A673 (cell line): Measurements from ENCODE around the gene SPTA1. TPM values are rescaled to one million over a fixed set of nuclear protein-coding genes. Genes with fewer than 3 reads are reported as not detected.

ENCODE experiments used
- BruUV-seq: library from RNA; stranded (reverse); fragments of 400-500 nt; replicated peaks from 2 replicates; lab custom pipeline; 2021; lab: Mats Ljungman, UMichigan
- CTCF ChIA-PET: fragments of 300-600 bp; sonication (Branson Sonifier 250); formaldehyde crosslinking; loops from one replicate; lab custom pipeline; 2022; ENCODE audit warnings: antibody characterized with exemption; lab: Charles Lee
- POLR2A ChIA-PET: fragments of 300-600 bp; sonication (Branson Sonifier 250); formaldehyde crosslinking; loops from one replicate; lab custom pipeline; 2022; ENCODE audit warnings: antibody characterized with exemption; ENCODE audit not compliant: low non-redundant PET; lab: Charles Lee
- DNase-seq: peaks from one replicate; pipeline ENCODE4 v3.0.0-alpha.2; 2015; ENCODE audit warnings: low spot score
- H3K27ac ChIP-seq: fragments of 200-600 bp; sonication (generic); 2 replicates; pipeline ENCODE4 v1.5.1; 2016; ENCODE audit warnings: mixed run types, low read depth, mild to moderate bottlenecking, mixed read lengths, antibody characterized with exemption, low read length; ENCODE audit not compliant: poor library complexity, severe bottlenecking
- H3K27me3 ChIP-seq: fragments of 200-600 bp; sonication (generic); replicated peaks from 2 replicates; pipeline ENCODE4 v1.6.1; 2017; ENCODE audit warnings: mixed run types, low read depth, mild to moderate bottlenecking, mixed read lengths, antibody characterized with exemption, low read length; ENCODE audit not compliant: insufficient read depth, poor library complexity
- H3K36me3 ChIP-seq: fragments of 200-600 bp; sonication (generic); 2 replicates; pipeline ENCODE4 v1.6.1; 2016; ENCODE audit warnings: mixed run types, mild to moderate bottlenecking, mixed read lengths, antibody characterized with exemption, low read length; ENCODE audit not compliant: insufficient read depth, poor library complexity, severe bottlenecking
- H3K4me1 ChIP-seq: fragments of 200-600 bp; sonication (generic); 2 replicates; pipeline ENCODE4 v1.6.1; 2017; ENCODE audit warnings: mixed run types, mild to moderate bottlenecking, mixed read lengths, antibody characterized with exemption, low read length; ENCODE audit not compliant: insufficient read depth, poor library complexity, severe bottlenecking
- H3K4me3 ChIP-seq: fragments of 200-600 bp; sonication (generic); 2 replicates; pipeline ENCODE4 v1.5.1; 2016; ENCODE audit warnings: low read depth, mixed run types, mild to moderate bottlenecking, mixed read lengths, low read length; ENCODE audit not compliant: poor library complexity, severe bottlenecking
- H3K9me3 ChIP-seq: fragments of 200-600 bp; sonication (generic); 2 replicates; pipeline ENCODE4 v1.6.1; 2016; ENCODE audit warnings: mixed run types, low read depth, mild to moderate bottlenecking, mixed read lengths, antibody characterized with exemption, low read length; ENCODE audit not compliant: poor library complexity, severe bottlenecking
- CTCF ChIP-seq: fragments of 300-800, 200-600 bp; sonication (generic); conservative IDR thresholded peaks from 2 replicates; pipeline ENCODE4 v1.5.1; 2017; ENCODE audit warnings: low read depth, mild to moderate bottlenecking, antibody characterized with exemption, low read length, moderate library complexity, mixed read lengths
- EZH2 ChIP-seq: fragments of 200-600 bp; sonication (generic); IDR thresholded peaks from 2 replicates; pipeline ENCODE4 v1.6.1; 2017; ENCODE audit warnings: borderline replicate concordance, low read depth, mild to moderate bottlenecking, mixed read lengths, antibody characterized with exemption, low read length; ENCODE audit not compliant: poor library complexity, severe bottlenecking
- intact Hi-C: fragments of 100-400 bp; cut with micrococcal nuclease; formaldehyde crosslinking; loops from one replicate; pipeline ENCODE4 v1.10.0; 2022; ENCODE audit not compliant: unreplicated experiment
- total RNA-seq: library from RNA; stranded (reverse); gene quantifications from 2 replicates; pipeline ENCODE4 v1.2.3, GENCODE V29; 2021

The SPTA1 gene
- total RNA-seq, 1 experiment from 2014 or later, result not detected

- no peak for DNase-seq
- Histone ChIP-seq H3K36me3 (no peaks in the 10 kb centered on the region), H3K4me3 (no peak overlapping the region), H3K27me3 (peaks cover 40% of the 10 kb centered on the region), H3K4me1 (no peaks in the 10 kb centered on the region), H3K9me3 (no peaks in the 10 kb centered on the region), H3K27ac (no peak overlapping the region)
- no peak for TF ChIP-seq EZH2
- TF ChIP-seq CTCF, result no peak
- ChIA-PET POLR2A (no interaction called here), CTCF (no interaction called here)
- BruUV-seq, result no TSS peak
- intact Hi-C loops, result no loop called here
These were observed 4.9 kb downstream of the SPTA1 start for GRCh38 chr1:158681606-158682005.

- Histone ChIP-seq H3K27me3 (peaks cover 37% of the 10 kb centered on the region), H3K4me1 (no peaks in the 10 kb centered on the region), H3K4me3 (no peak overlapping the region), H3K27ac (no peak overlapping the region), H3K9me3 (no peaks in the 10 kb centered on the region), H3K36me3 (no peaks in the 10 kb centered on the region)
- ChIA-PET CTCF (no interaction called here), POLR2A (no interaction called here)
- no TSS peak for BruUV-seq
- TF ChIP-seq EZH2, result no peak
- no peak for TF ChIP-seq CTCF
- DNase-seq, result no peak
- intact Hi-C loops, result no loop called here
These were observed 7.2 kb downstream of the SPTA1 start for GRCh38 chr1:158679289-158679688.

- TF ChIP-seq CTCF (no peak), EZH2 (no peak)
- POLR2A ChIA-PET, result no interaction called here
These were observed 10.8 kb downstream of the SPTA1 start for GRCh38 chr1:158675563-158676323.

More at GRCh38 chr1:158675563-158676323, 10.8 kb downstream of the SPTA1 start:
- BruUV-seq, result no TSS peak
- Histone ChIP-seq H3K9me3 (no peaks in the 10 kb centered on the region), H3K27me3 (peaks cover 18% of the 10 kb centered on the region), H3K36me3 (no peaks in the 10 kb centered on the region), H3K27ac (no peak overlapping the region), H3K4me1 (no peaks in the 10 kb centered on the region), H3K4me3 (no peak overlapping the region)
- intact Hi-C loops, result no loop called here
- no peak for DNase-seq
- CTCF ChIA-PET, result no interaction called here
